ENCODE measurements around the gene CFAP141. TPM values are rescaled to one million over a fixed set of nuclear protein-coding genes. Genes with fewer than 3 reads are reported as not detected.

The CFAP141 gene
- total RNA-seq, 1 experiment from 2014 or later: not detected

- TF ChIP-seq REST (IDR thresholded peaks at IDR 0.05; ENCODE audit: low read depth) (no peak), EZH2phosphoT487 (IDR thresholded peaks at IDR 0.05; ENCODE audit: borderline replicate concordance) (no peak), ATF3 (IDR thresholded peaks at IDR 0.05) (no peak)
These were observed 23.6 kb downstream of the CFAP141 start (continued) for GRCh38 chr1:154182344-154183045.

GRCh38 chr1:154181944-154182343 is 24.2 kb downstream of the CFAP141 start:
- no peak for DNase-seq (ENCODE audit: low read depth, low spot score)
- Histone ChIP-seq H3K9me2 (ENCODE audit: insufficient read depth) (no peaks in the 10 kb centered on the region), H3K4me3 (replicated peaks in 1 of 2; ENCODE audit: low read depth in 1 of 2, low read length in 2 of 2) (peak overlapping the region; percentile 90 to 98), H3K9me3 (ENCODE audit: control insufficient read depth in 1 of 2, insufficient read depth in 1 of 2, low read depth in 1 of 2, low read length in 2 of 2) (no peaks in the 10 kb centered on the region), H3K9ac (ENCODE audit: low read length) (peak overlapping the region; percentile 85), H4K20me1 (ENCODE audit: insufficient read depth) (peaks cover 41% of the 10 kb centered on the region; the same call in 1 of the 2 replicates), H3K36me3 (ENCODE audit: control insufficient read depth in 1 of 2, insufficient read depth in 2 of 2, low read length in 2 of 2) (peaks cover 14 to 24% of the 10 kb centered on the region in 2 experiments), H2AFZ (ENCODE audit: low read depth, low read length, poor library complexity, severe bottlenecking) (no peak overlapping the region), H3K4me2 (ENCODE audit: low read length) (peak overlapping the region; percentile 96), H3K79me2 (ENCODE audit: insufficient read depth, low read length) (peaks cover 60% of the 10 kb centered on the region), H3K27me3 (ENCODE audit: insufficient read depth, low read length) (no peaks in the 10 kb centered on the region), H3K27ac (ENCODE audit: low read depth, low read length) (peak overlapping the region; percentile 78), H3K4me1 (ENCODE audit: control insufficient read depth in 1 of 2, insufficient read depth in 2 of 2, low read length in 2 of 2) (peaks cover 19 to 44% of the 10 kb centered on the region in 2 experiments)
- no peak for ATAC-seq
- intact Hi-C loops (cut with micrococcal nuclease): loop anchor here (10.0 kb wide), 2 partner anchors 293 to 363 kb away; no protein-coding TSS in a partner anchor
- TF ChIP-seq YY1 (IDR thresholded peaks at IDR 0.05; ENCODE audit: extremely low read depth, insufficient replicate concordance, low read depth, low read length) (no peak), SIN3A (IDR thresholded peaks at IDR 0.05; ENCODE audit: low read depth) (no peak), REST (IDR thresholded peaks at IDR 0.05; ENCODE audit: low read depth) (no peak), CBX3 (IDR thresholded peaks at IDR 0.05; ENCODE audit: low read depth) (no peak), CEBPB (IDR thresholded peaks at IDR 0.05; ENCODE audit: low read depth) (no peak), ATF3 (IDR thresholded peaks at IDR 0.05) (no peak), POLR2A (IDR thresholded peaks at IDR 0.05; ENCODE audit: borderline replicate concordance, extremely low read depth, insufficient read depth, insufficient read length) (no peak), JUND (IDR thresholded peaks at IDR 0.05) (no peak), SRF (IDR thresholded peaks at IDR 0.05; ENCODE audit: low read depth) (no peak), MAX (IDR thresholded peaks at IDR 0.05) (no peak), EZH2 (IDR thresholded peaks at IDR 0.05) (no peak)
- TSS peak; percentile 43 for BruUV-seq (replicated peaks)
- RAD21 ChIA-PET (ENCODE audit: low non-redundant PET in 1 of 2, low total read pairs in 2 of 2, uncharacterized antibody in 2 of 2, unreplicated experiment in 2 of 2): no interaction called here
- CTCF ChIA-PET: no interaction called here
- POLR2A ChIA-PET: interaction anchor here (1.6 kb wide), 1 partner anchor 38 kb away, joined by 9 read pairs; the partner anchor contains the start of gene UBAP2L

Data from HCT116 (cell line).